SK-N-SH treated with all-trans-retinoic acid at 6 μM for 48 hours (cell line): ENCODE results near the gene ATRN.

ENCODE experiments used
- ATAC-seq: fragments of 200-7000 bp; cut with Tn5 transposase; 3 replicates; pipeline ENCODE4 v1.9.1; 2020; ENCODE audit warnings: mild to moderate bottlenecking, moderate library complexity
- ARNTL ChIP-seq: fragments of 450-650 bp; formaldehyde crosslinking; IDR thresholded peaks from 2 replicates; pipeline ENCODE4 v1.5.0; 2020; ENCODE audit warnings: low read depth, mild to moderate bottlenecking, moderate library complexity, borderline replicate concordance
- BACH2 ChIP-seq: fragments of 250-450 bp; sonication (Bioruptor Pico); IDR thresholded peaks from 2 replicates; pipeline ENCODE4 v1.9.0; 2021; ENCODE audit warnings: mild to moderate bottlenecking, borderline replicate concordance
- CREB5 ChIP-seq: fragments of 250-450 bp; sonication (Bioruptor Pico); IDR thresholded peaks from 2 replicates; pipeline ENCODE4 v1.5.1; 2020; ENCODE audit warnings: low read depth, mild to moderate bottlenecking, moderate library complexity
- CSDC2 ChIP-seq: fragments of 250-450 bp; sonication (Bioruptor Pico); IDR thresholded peaks from 2 replicates; pipeline ENCODE4 v1.5.0; 2020; ENCODE audit warnings: mild to moderate bottlenecking, moderate library complexity
- GLIS3 ChIP-seq: fragments of 250-450 bp; sonication (Bioruptor Pico); IDR thresholded peaks from 2 replicates; pipeline ENCODE4 v1.5.0; 2020; ENCODE audit warnings: mild to moderate bottlenecking, moderate library complexity
- ISL1 ChIP-seq: fragments of 250-450 bp; sonication (Bioruptor Pico); IDR thresholded peaks from 2 replicates; pipeline ENCODE4 v2.1.2; 2022; ENCODE audit warnings: mild to moderate bottlenecking, moderate library complexity
- PPARA ChIP-seq: fragments of 250-450 bp; sonication (Bioruptor Pico); IDR thresholded peaks from 2 replicates; pipeline ENCODE4 v1.5.0; 2020; ENCODE audit warnings: mild to moderate bottlenecking, borderline replicate concordance
- RARB ChIP-seq: fragments of 250-450 bp; sonication (Bioruptor Pico); IDR thresholded peaks from 2 replicates; pipeline ENCODE4 v1.8.0; 2021; ENCODE audit warnings: mild to moderate bottlenecking, moderate library complexity
- SNAI2 ChIP-seq: fragments of 250-450 bp; sonication (Bioruptor Pico); IDR thresholded peaks from 2 replicates; pipeline ENCODE4 v1.5.0; 2020; ENCODE audit warnings: mild to moderate bottlenecking, moderate library complexity
- TCF4 ChIP-seq: fragments of 250-450 bp; sonication (Bioruptor Pico); IDR thresholded peaks from 2 replicates; pipeline ENCODE4 v1.8.0; 2021; ENCODE audit warnings: mild to moderate bottlenecking, moderate library complexity, borderline replicate concordance
- TOX ChIP-seq: fragments of 250-450 bp; sonication (Bioruptor Pico); IDR thresholded peaks from 2 replicates; pipeline ENCODE4 v1.8.0; 2021; ENCODE audit warnings: mild to moderate bottlenecking, moderate library complexity, borderline replicate concordance
- TSHZ2 ChIP-seq: fragments of 250-450 bp; sonication (Bioruptor Pico); IDR thresholded peaks from 2 replicates; pipeline ENCODE4 v1.5.0; 2020; ENCODE audit warnings: mild to moderate bottlenecking, moderate library complexity
- ZC3H10 ChIP-seq: fragments of 250-450 bp; sonication (Bioruptor Pico); IDR thresholded peaks from 2 replicates; pipeline ENCODE4 v1.5.1; 2021; ENCODE audit warnings: mild to moderate bottlenecking, moderate library complexity
- ZFP3 ChIP-seq: fragments of 250-450 bp; sonication (Bioruptor Pico); IDR thresholded peaks from 2 replicates; pipeline ENCODE4 v1.5.0; 2020; ENCODE audit warnings: mild to moderate bottlenecking, moderate library complexity
- ZFP30 ChIP-seq: fragments of 450-650 bp; formaldehyde crosslinking; IDR thresholded peaks from 2 replicates; pipeline ENCODE4 v1.5.0; 2022; ENCODE audit warnings: mild to moderate bottlenecking, moderate library complexity
- ZNF70 ChIP-seq: fragments of 450-650 bp; formaldehyde crosslinking; IDR thresholded peaks from 2 replicates; pipeline ENCODE4 v1.5.0; 2020; ENCODE audit warnings: mild to moderate bottlenecking, moderate library complexity
- ZNF8 ChIP-seq: fragments of 450-650 bp; formaldehyde crosslinking; IDR thresholded peaks from 2 replicates; pipeline ENCODE4 v1.5.0; 2020; ENCODE audit warnings: mild to moderate bottlenecking, moderate library complexity
- TF ChIP-seq, protein P1 (sequence below): fragments of 250-450 bp; sonication (Bioruptor Pico); IDR thresholded peaks from 2 replicates; pipeline ENCODE4 v1.8.0; 2020; ENCODE audit warnings: mild to moderate bottlenecking, moderate library complexity, borderline replicate concordance
- TF ChIP-seq, protein P2 (sequence below): fragments of 250-450 bp; sonication (Bioruptor Pico); IDR thresholded peaks from 2 replicates; pipeline ENCODE4 v1.8.0; 2021; ENCODE audit warnings: low read depth, mild to moderate bottlenecking, moderate library complexity, borderline replicate concordance
- TF ChIP-seq, protein P3 (sequence below): fragments of 250-450 bp; sonication (Bioruptor Pico); IDR thresholded peaks from 2 replicates; pipeline ENCODE4 v1.5.1; 2021; ENCODE audit warnings: mild to moderate bottlenecking, moderate library complexity

The ATRN gene

GRCh38 chr20:3673221-3674070 lies 202.6 kb downstream of the ATRN start:
- TF ChIP-seq ZNF8 (no peak), PPARA (CRISPR knock-in tag) (no peak), ZFP3 (CRISPR knock-in tag) (no peak)
- TF ChIP-seq, protein P1, sequence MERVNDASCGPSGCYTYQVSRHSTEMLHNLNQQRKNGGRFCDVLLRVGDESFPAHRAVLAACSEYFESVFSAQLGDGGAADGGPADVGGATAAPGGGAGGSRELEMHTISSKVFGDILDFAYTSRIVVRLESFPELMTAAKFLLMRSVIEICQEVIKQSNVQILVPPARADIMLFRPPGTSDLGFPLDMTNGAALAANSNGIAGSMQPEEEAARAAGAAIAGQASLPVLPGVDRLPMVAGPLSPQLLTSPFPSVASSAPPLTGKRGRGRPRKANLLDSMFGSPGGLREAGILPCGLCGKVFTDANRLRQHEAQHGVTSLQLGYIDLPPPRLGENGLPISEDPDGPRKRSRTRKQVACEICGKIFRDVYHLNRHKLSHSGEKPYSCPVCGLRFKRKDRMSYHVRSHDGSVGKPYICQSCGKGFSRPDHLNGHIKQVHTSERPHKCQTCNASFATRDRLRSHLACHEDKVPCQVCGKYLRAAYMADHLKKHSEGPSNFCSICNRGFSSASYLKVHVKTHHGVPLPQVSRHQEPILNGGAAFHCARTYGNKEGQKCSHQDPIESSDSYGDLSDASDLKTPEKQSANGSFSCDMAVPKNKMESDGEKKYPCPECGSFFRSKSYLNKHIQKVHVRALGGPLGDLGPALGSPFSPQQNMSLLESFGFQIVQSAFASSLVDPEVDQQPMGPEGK (CRISPR knock-in tag), result no peak
- no peak for ATAC-seq

GRCh38 chr20:3674447-3674846 lies 203.6 kb downstream of the ATRN start:
- TF ChIP-seq ZNF8, result no peak
- TF ChIP-seq, all 23 proteins: peak for 0
- no peak for ATAC-seq

GRCh38 chr20:3674995-3675900 lies 204.4 kb downstream of the ATRN start:
- TF ChIP-seq RARB (no peak), ISL1 (CRISPR knock-in tag) (no peak), ZNF70 (CRISPR knock-in tag) (no peak), PPARA (CRISPR knock-in tag) (no peak), ZC3H10 (CRISPR knock-in tag) (no peak), BACH2 (CRISPR knock-in tag) (no peak), TCF4 (CRISPR knock-in tag) (no peak), ZFP30 (CRISPR knock-in tag) (no peak), ARNTL (no peak), GLIS3 (CRISPR knock-in tag) (no peak)
- TF ChIP-seq, protein P2, sequence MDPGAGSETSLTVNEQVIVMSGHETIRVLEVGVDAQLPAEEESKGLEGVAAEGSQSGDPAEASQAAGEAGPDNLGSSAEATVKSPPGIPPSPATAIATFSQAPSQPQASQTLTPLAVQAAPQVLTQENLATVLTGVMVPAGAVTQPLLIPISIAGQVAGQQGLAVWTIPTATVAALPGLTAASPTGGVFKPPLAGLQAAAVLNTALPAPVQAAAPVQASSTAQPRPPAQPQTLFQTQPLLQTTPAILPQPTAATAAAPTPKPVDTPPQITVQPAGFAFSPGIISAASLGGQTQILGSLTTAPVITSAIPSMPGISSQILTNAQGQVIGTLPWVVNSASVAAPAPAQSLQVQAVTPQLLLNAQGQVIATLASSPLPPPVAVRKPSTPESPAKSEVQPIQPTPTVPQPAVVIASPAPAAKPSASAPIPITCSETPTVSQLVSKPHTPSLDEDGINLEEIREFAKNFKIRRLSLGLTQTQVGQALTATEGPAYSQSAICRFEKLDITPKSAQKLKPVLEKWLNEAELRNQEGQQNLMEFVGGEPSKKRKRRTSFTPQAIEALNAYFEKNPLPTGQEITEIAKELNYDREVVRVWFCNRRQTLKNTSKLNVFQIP, result no peak
- TF ChIP-seq, protein P3, sequence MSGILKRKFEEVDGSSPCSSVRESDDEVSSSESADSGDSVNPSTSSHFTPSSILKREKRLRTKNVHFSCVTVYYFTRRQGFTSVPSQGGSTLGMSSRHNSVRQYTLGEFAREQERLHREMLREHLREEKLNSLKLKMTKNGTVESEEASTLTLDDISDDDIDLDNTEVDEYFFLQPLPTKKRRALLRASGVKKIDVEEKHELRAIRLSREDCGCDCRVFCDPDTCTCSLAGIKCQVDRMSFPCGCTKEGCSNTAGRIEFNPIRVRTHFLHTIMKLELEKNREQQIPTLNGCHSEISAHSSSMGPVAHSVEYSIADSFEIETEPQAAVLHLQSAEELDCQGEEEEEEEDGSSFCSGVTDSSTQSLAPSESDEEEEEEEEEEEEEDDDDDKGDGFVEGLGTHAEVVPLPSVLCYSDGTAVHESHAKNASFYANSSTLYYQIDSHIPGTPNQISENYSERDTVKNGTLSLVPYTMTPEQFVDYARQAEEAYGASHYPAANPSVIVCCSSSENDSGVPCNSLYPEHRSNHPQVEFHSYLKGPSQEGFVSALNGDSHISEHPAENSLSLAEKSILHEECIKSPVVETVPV, result no peak
- TF ChIP-seq, protein P1 (CRISPR knock-in tag), result no peak
- no peak for ATAC-seq

- ATAC-seq, result no peak
- TF ChIP-seq ARNTL, result no peak
- TF ChIP-seq ZNF8, result no peak
- no peak for TF ChIP-seq ZFP30 (CRISPR knock-in tag)
- TF ChIP-seq TOX (CRISPR knock-in tag), result no peak
- no peak for TF ChIP-seq RARB
- TF ChIP-seq BACH2 (CRISPR knock-in tag), result no peak
- no peak for TF ChIP-seq SNAI2 (CRISPR knock-in tag)
- TF ChIP-seq, protein P1 (CRISPR knock-in tag), result no peak
- TF ChIP-seq CSDC2 (CRISPR knock-in tag), result no peak
- no peak for TF ChIP-seq ZFP3 (CRISPR knock-in tag)
- TF ChIP-seq PPARA (CRISPR knock-in tag), result no peak
- TF ChIP-seq CREB5 (CRISPR knock-in tag), result no peak
- TF ChIP-seq TSHZ2 (CRISPR knock-in tag), result no peak
Observed at GRCh38 chr20:3677733-3678132, 206.9 kb downstream of the ATRN start.
